AML-193 (cell line): ENCODE data around the gene GLIS1.

Experiments
- DNase-seq, 2 experiments: peaks; one replicate each; lab custom pipeline; 2025; lab: John Stamatoyannopoulos, UW

Gene GLIS1

DNA sequence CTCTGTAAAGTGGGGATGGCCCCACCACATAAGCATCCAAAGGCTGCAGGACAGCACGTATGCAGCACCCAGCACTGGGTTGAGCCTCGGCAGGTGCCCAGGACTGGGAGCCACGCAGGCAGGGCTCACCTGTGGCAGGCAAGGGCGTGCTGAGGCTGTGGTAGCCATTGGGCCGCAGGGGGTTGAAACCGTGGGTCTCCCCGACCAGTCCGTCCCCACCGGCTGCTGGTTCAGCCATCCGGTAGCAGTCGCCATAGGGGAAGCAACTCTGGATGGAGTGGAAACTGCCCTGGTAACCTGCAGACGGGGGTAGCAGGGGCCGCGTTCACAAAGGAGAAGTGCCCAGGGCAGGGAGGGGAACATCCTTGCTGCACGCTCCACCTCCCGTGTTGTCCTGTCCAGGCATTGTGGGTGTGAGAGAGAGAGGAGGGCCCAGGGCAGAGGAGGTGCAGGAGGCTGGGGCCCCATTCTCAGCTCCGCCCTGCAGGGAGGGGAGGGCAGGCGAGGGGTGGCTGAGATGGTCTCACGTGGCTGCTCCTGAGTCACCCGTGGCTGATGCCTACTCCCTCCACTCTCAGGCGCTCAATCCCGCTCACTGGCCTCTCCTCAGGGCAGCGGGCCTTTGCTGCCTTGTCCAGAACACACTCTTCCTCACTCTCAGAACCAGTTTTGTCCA lies 229.8 kb downstream of the GLIS1 start:
- no peak for DNase-seq

GRCh38 chr1:53508056-53508990 lies 230.6 kb downstream of the GLIS1 start:
- no peak for DNase-seq

GRCh38 chr1:53507116-53507820 lies 231.7 kb downstream of the GLIS1 start:
- DNase-seq = no peak

- DNase-seq = no peak
Observed at GRCh38 chr1:53506355-53507050, 232.5 kb downstream of the GLIS1 start.

DNA sequence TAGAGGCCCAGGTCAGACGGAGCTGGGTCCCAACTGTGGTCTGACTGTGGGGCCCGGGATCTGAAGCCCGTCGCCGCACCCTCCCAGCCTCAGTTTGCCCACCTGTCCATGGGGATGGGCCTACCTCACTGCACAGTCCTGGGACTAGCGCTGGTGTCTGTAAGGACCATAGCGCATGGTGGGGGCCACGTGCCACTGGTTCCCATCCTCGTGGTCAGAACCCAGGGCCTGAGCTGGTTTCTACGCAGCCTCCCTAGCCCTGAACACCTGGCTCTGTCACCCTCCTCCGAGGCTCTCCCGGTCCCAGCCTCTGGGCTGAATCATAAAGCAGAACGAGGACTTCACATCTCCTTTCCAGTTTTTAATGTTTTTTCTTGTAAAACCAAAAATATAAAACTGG lies 233.1 kb downstream of the GLIS1 start:
- DNase-seq = no peak

DNA sequence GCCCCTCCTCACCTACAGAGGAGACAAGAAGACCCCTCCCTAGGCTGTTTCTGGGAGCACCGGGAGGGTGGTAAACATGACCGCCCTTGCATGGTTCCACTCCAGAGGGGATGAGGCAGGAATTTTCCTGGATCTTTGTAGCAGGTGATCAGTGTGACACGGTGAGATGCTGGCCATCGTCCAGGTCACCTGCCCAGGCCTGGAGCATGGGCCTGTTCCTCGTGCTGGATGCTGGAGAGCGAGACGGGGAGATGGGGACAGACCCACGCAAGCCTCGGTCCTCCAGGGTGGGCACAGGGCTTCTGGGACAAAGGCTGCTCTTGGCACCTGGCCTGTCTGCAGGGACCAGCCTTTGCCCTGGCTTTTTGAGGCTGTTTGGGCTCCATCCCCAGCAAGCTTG lies 233.6 kb downstream of the GLIS1 start:
- no peak for DNase-seq

GRCh38 chr1:53504901-53505300 lies 234.1 kb downstream of the GLIS1 start:
- no peak for DNase-seq

- DNase-seq = no peak
Observed at GRCh38 chr1:53503433-53504217, 235.3 kb downstream of the GLIS1 start.

GRCh38 chr1:53502641-53503432 lies 236.1 kb downstream of the GLIS1 start:
- DNase-seq = no peak

GRCh38 chr1:53501065-53502005 lies 237.6 kb downstream of the GLIS1 start:
- DNase-seq = no peak

- no peak for DNase-seq
Observed at GRCh38 chr1:53500204-53501064, 238.5 kb downstream of the GLIS1 start.

- DNase-seq = no peak
Observed at GRCh38 chr1:53499257-53500203, 239.4 kb downstream of the GLIS1 start.

- DNase-seq = no peak
Observed at GRCh38 chr1:53498555-53499131, 240.3 kb downstream of the GLIS1 start.

DNA sequence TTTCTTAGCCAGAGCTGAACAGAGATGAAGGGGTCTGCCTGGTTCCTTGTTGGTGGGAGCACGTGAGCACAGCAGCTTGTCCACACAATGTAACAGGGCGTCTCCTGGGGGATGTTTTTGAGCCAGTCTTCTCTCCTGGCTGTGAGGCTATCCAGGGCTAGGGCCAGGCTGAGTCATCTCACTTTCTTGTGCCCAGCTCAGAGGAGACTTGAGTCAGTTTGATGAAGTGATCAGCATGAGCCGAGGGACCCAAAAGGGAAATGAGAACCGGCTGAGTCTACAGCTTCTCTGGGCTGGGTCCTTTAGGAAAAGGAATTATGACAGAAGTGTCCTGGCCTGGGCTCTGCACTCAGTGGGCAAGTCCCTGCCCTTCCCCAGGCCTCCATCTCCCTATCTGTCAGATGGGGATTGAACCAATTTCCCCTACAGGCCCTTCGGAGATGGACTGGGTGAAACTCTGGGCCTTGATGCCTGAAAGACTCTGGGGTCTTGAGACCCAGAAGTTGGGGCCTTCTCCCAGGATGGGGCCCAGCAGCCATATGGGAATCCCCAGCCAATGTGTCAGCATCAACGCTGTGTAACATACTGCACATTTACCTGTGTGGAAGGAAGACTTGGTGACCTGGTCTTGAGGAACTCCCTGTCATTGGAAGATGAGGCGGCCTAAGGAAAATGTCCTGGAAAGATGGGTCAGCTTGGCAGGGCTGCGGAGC lies 243.2 kb downstream of the GLIS1 start:
- no peak for DNase-seq

- DNase-seq = no peak
Observed at GRCh38 chr1:53490351-53490750, 248.6 kb downstream of the GLIS1 start.

GRCh38 chr1:53486395-53487026 lies 252.5 kb downstream of the GLIS1 start:
- DNase-seq = no peak
